HG03457 (cell line): ENCODE measurements around the gene TUBB2B.
A peak's percentile ranks its signal among the peaks of the same experiment; 100 is the strongest.

Source experiments
- ATAC-seq: cut with Tn5 transposase; IDR thresholded peaks from one replicate; pipeline ENCODE4 v1.9.1; 2021; ENCODE audit warnings: moderate number of reproducible peaks; ENCODE audit not compliant: unreplicated experiment

Gene TUBB2B

DNA sequence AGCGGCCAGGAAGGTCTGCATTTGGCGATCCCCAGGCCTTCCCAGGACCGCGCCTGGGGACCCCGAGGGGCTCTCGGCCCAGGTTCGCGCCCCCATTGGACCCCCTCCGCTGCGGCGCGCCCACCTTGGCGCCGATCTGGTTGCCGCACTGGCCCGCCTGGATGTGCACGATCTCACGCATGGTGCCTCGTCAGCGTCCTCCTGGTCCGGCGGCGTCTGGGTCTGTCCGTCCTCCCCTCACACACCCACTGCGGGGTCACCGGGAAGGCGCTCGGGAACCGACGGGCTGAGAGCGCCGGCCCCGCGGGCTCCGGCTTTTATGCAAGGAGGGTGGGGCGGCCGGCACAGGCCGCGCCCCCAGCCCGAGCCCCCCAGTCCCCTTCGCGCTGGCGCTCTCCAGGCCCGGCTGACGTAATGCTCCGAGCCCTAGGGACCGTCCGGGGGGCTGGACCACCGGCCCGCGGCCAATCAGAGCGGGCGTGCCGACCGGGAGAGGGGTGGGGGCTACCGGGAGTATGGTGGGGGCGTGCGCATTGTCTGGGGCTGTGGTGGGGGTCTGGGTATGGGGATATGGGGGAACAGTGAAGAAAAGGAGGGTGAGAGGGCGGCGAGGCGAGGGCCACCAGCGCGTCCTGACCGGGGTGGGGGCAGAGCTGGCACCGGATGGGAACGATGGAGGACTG, at the start of gene TUBB2B:
TUBB2B (minus strand) TSS at position 291 of the 683 bp plus-strand sequence; CDS start at position 181, 110 bp downstream.
- no peak for ATAC-seq

DNA sequence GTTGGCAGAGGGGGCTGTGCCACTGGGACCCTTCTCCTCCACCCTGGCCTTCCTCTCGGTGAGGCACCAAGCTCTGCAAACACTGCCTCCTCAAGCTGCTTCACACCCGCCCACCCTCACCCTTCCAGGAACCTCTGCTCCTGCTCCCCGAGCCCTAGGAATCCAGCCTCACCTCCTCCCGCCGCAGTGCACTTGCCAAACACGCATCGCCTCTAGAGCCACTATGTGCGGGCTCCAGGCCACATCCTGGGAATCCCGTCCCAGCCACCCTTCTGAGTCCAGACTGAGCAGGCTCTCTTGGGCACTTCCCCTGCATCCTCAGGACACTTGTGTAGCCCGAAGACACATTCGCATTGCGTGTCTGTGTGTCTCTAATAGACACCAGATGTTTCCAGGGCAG, 49.8 kb upstream of the TUBB2B start:
- no peak for ATAC-seq

- ATAC-seq = no peak
These were observed 49.0 kb upstream of the TUBB2B start for GRCh38 chr6:3276174-3277167.

DNA sequence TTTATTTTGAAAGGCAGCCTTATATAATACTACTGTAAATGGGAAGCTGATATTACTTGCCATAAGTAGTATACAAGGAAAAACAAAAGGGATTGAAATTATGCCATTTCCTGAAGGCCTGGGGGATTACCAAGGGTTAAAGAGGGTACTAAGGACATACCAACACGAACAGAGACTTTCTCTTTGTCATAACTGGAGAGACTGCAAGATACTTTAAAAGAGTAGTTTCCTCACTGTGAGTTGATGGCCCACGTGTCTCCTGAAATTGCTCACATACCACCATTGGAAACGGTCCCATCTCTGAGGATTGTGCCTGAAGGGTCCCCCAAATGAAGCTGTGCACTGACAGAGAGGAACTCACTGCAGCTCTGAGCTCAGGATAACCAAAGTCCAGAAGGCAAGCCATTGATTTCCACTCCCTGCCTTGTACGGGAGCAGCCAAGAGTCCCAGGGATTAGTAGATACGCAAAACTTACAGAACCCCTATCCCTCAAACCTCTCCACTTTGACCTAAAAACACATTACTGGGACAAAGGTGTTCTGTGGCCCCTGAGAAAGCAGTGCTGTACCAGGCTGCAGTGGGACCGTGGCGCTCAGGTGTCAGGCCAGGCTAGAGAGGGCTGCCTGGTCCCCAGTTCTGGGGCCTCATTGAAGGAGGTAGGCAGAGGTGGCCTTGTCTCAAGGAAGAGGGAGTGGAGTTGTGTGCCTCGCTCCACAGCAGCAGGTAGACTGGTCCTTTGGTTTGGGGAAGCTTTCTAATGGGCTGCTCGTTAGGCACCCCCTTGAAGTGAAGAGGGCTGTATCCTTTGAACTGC, 46.5 kb upstream of the TUBB2B start:
- no peak for ATAC-seq

GRCh38 chr6:3272911-3273547, 45.6 kb upstream of the TUBB2B start:
- ATAC-seq = no peak

GRCh38 chr6:3271756-3272155, 44.3 kb upstream of the TUBB2B start:
- no peak for ATAC-seq

- ATAC-seq = no peak
These were observed 42.8 kb upstream of the TUBB2B start for GRCh38 chr6:3270258-3270657.

- no peak for ATAC-seq
These were observed 42.0 kb upstream of the TUBB2B start for GRCh38 chr6:3269281-3269975.

DNA sequence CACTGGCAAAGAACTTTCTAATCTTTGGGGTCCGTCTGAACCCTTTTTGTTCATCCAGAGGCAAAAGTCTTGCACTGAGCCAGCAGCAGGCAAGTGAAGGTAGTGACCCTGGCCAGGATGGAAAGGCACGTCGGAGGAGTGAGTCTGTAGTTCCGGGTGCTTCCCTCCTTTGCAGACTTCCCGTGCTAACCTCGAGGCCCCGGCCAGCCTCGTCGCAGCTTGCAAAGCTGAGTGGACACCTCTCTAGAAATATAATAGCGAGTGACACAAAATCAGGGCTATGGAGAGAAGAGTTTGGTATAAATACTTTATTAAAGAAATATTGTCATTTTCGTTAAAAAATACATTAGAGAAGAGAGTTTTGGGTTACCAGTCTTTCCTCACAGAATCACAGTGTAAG, 41.2 kb upstream of the TUBB2B start:
- no peak for ATAC-seq

- no peak for ATAC-seq
These were observed 39.7 kb upstream of the TUBB2B start for GRCh38 chr6:3267162-3267561.

- ATAC-seq = no peak
These were observed 38.7 kb upstream of the TUBB2B start for GRCh38 chr6:3266170-3266569.

DNA sequence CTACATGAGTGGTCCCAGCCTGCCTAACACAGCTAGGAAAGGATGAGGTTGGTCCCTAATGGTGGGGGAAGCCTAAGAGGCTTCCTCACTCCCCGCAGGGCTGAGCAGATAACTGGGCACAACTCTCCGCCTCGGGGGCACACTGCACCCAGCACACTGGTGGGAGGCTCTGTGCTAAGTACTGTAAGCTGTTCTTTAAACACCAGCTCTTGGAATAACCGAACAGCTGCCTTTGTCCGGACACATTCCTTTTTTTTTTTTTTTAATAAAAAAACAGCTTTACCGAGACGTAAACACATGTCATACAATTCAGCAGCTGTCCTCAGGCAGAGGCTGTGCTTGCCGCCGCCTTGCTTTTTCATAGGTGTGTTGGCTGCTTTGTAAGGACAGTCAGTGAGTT, 38.2 kb upstream of the TUBB2B start:
- ATAC-seq = no peak

- no peak for ATAC-seq
These were observed 36.9 kb upstream of the TUBB2B start for GRCh38 chr6:3264356-3264755.

GRCh38 chr6:3263096-3263495, 35.6 kb upstream of the TUBB2B start:
- ATAC-seq = no peak

DNA sequence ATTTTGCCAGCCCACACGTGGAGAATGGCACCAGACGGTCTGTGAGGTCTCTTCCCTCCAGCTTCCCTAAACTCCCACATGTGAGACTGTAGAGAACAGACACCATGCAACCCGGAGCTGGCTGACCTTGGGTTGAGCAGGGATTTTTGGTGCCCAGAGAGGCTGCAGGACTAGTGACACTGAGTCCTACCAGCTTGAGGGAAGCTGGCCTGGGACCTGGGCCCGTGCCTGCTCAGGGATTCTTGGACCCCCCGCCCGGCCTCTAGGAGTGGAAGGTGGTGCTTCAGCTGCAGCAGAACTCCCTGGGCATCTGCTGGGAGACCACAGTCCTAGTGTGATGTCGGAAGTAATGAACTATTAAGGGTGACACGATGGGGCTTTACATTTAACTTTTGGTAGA, 34.5 kb upstream of the TUBB2B start:
- ATAC-seq = no peak

- no peak for ATAC-seq
These were observed 34.0 kb upstream of the TUBB2B start for GRCh38 chr6:3261518-3261820.

DNA sequence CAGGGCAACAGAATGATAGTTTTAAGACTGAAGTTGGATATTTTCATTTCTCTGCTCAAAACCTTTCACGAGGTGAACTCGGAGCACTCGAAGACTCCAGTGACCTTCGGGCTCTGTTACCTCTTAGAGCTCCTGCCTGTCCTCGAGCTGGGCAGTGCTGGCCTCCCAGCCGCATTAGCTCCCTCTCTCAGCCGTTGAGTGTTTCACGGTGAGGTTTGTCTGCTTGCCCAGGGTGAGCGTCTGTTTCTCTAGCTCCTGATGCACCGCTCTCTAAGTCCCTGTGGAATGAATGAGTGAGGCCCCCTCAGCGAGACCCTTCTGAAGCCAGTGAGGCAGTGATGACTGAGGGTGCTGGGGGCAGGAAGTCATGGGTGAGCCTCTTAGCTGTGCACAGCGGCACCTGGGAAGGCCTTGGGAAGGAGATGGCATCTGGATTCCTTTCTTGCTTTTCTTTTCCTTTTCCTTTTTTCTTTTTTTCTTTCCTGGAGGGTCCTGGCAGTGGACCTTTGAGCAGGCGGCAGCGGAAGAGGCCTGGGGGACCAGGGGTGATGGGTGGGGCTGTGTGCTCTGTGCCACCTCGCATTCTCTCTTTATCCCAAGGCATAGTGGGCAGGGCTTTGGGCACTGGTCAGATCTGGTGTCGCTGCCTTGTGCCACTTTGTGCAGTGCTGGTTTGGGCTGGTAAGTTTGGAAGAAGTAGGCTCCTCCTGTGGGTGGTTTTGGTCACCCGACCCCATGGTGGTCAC, 33.5 kb upstream of the TUBB2B start:
- no peak for ATAC-seq

- no peak for ATAC-seq
These were observed 32.8 kb upstream of the TUBB2B start for GRCh38 chr6:3260296-3260695.

GRCh38 chr6:3259491-3259958, 32.1 kb upstream of the TUBB2B start:
- ATAC-seq = peak; percentile 24
